Keratinocyte (primary cell): ENCODE results near the gene TMA7.

Experiments
- CTCF ChIP-seq, 3 experiments: IDR thresholded peaks in 1 of 3; conservative IDR thresholded peaks in 1 of 3; optimal IDR thresholded peaks in 1 of 3; 2 replicates in 2 of 3; 3 replicates in 1 of 3; pipeline versions ENCODE3 to v1.5.1; 2011; ENCODE audit warnings: low read length in 3 of 3, mild to moderate bottlenecking in 3 of 3, moderate library complexity in 2 of 3, control low read depth in 1 of 3, inconsistent platforms in 1 of 3; ENCODE audit not compliant: insufficient read depth in 2 of 3; ENCODE audit errors: extremely low read depth in 1 of 3
- EZH2 ChIP-seq: IDR thresholded peaks from one replicate; pipeline ENCODE4 v1.6.1; 2012; ENCODE audit warnings: inconsistent platforms, mild to moderate bottlenecking, low read length, moderate library complexity

GRCh38 chr3:48472673-48472922, 32.5 kb downstream of the TMA7 start:
- TF ChIP-seq CTCF (optimal IDR thresholded peaks at IDR 0.05 in 1 of 3, IDR thresholded peaks at IDR 0.05 in 1 of 3, conservative IDR thresholded peaks at IDR 0.05 in 1 of 3; ENCODE audit: extremely low read depth in 1 of 3, insufficient read depth in 2 of 3, low read length in 3 of 3) (no peak), EZH2 (no peak)
